OCI-LY3 (cell line): Measurements from ENCODE around the gene LIX1L.

Experiments
- EZH2phosphoT487 ChIP-seq: fragments of 200-600 bp; shearing (Covaris generic); IDR thresholded peaks from 2 replicates; pipeline ENCODE4 v1.6.1; 2018; ENCODE audit warnings: antibody characterized with exemption, mixed run types, low read depth
- TF ChIP-seq, protein P1 (sequence below): fragments of 200-600, 300-600 bp; sonication (generic); IDR thresholded peaks from 2 replicates; pipeline ENCODE4 v1.5.1; 2014; ENCODE audit warnings: antibody characterized with exemption, low read length, low read depth

DNA sequence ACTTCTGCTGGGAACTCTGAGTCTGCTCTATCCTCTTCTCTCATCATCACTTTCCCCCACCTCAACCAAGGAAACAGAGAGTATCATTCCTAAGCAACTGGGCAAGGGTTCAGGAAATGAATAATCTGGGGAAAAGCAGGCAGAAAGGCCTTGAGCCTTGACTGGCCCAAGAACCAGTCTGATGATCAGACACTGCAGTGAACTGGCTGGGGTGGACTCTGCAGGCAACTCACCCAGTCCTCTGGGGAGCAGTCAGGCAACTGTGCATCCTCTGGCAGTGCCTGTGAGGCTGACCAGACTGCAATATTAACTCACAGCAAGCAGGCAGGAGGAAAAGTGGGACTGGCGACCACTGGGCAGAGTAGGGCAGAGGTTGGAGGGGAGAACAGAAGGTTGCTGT lies 73.1 kb downstream of the LIX1L start:
- TF ChIP-seq, protein P1, sequence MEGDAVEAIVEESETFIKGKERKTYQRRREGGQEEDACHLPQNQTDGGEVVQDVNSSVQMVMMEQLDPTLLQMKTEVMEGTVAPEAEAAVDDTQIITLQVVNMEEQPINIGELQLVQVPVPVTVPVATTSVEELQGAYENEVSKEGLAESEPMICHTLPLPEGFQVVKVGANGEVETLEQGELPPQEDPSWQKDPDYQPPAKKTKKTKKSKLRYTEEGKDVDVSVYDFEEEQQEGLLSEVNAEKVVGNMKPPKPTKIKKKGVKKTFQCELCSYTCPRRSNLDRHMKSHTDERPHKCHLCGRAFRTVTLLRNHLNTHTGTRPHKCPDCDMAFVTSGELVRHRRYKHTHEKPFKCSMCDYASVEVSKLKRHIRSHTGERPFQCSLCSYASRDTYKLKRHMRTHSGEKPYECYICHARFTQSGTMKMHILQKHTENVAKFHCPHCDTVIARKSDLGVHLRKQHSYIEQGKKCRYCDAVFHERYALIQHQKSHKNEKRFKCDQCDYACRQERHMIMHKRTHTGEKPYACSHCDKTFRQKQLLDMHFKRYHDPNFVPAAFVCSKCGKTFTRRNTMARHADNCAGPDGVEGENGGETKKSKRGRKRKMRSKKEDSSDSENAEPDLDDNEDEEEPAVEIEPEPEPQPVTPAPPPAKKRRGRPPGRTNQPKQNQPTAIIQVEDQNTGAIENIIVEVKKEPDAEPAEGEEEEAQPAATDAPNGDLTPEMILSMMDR, result no peak
- TF ChIP-seq EZH2phosphoT487, result no peak
